ENCODE measurements around the gene LSAMP. TPM values are rescaled to one million over a fixed set of nuclear protein-coding genes. Genes with fewer than 3 reads are reported as not detected.

The LSAMP gene
- total RNA-seq, 1 experiment from 2014 or later = 0.15 TPM

- no peak for ATAC-seq
- no peak overlapping the region for H3K9ac ChIP-seq (ENCODE audit: low read length)
- no peaks in the 10 kb centered on the region for H3K9me2 ChIP-seq (replicated peaks; ENCODE audit: low read length)
- no peaks in the 10 kb centered on the region for H3K27me3 ChIP-seq (ENCODE audit: low read length)
- no peak overlapping the region for H3K4me2 ChIP-seq (ENCODE audit: low read length)
- no peaks in the 10 kb centered on the region for H3K9me3 ChIP-seq (ENCODE audit: low read length)
- no TSS peak for BruUV-seq (replicated peaks)
- H2AFZ ChIP-seq (ENCODE audit: low read length) = no peak overlapping the region
- H4K20me1 ChIP-seq (ENCODE audit: low read length) = no peaks in the 10 kb centered on the region
- H3K79me2 ChIP-seq (ENCODE audit: low read length) = no peaks in the 10 kb centered on the region
- POLR2A ChIA-PET (ENCODE audit: unreplicated experiment) = no interaction called here
- no peaks in the 10 kb centered on the region for H3F3A ChIP-seq (ENCODE audit: low read length, unreplicated experiment)
- no peak overlapping the region for H3K27ac ChIP-seq (ENCODE audit: low read length)
- H3K36me3 ChIP-seq (ENCODE audit: low read depth, low read length) = no peaks in the 10 kb centered on the region
- no peak for TF ChIP-seq EZH2 (IDR thresholded peaks at IDR 0.05; ENCODE audit: low read length, unreplicated experiment)
- peak; percentile 33; the same call in 1 of the 2 replicates for TF ChIP-seq CTCF (conservative IDR thresholded peaks at IDR 0.05; ENCODE audit: low read depth, low read length)
- no peak for TF ChIP-seq EZH2phosphoT487 (IDR thresholded peaks at IDR 0.05; ENCODE audit: borderline replicate concordance, low read length)
- no peak for DNase-seq
- intact Hi-C loops (cut with micrococcal nuclease) = loop anchor here (1.0 kb wide), 2 partner anchors 81 to 90 kb away; no protein-coding TSS in a partner anchor
- no peak overlapping the region for H3K4me3 ChIP-seq (ENCODE audit: low read length)
- peaks cover 13% of the 10 kb centered on the region for H3K4me1 ChIP-seq (ENCODE audit: insufficient read depth, low read length)
- CTCF ChIA-PET = interaction anchor here (0.6 to 1.0 kb wide), 2 partner anchors 89 to 90 kb away, joined by 5 to 10 read pairs; no protein-coding TSS in a partner anchor
Observed at GRCh38 chr3:115832265-115832664, 613.0 kb downstream of the LSAMP start.

GRCh38 chr3:115831864-115832263, 613.4 kb downstream of the LSAMP start:
- Histone ChIP-seq H3F3A (ENCODE audit: low read length, unreplicated experiment) (no peaks in the 10 kb centered on the region), H3K4me2 (ENCODE audit: low read length) (no peak overlapping the region), H4K20me1 (ENCODE audit: low read length) (no peaks in the 10 kb centered on the region), H3K4me1 (ENCODE audit: insufficient read depth, low read length) (peaks cover 13% of the 10 kb centered on the region), H3K27me3 (ENCODE audit: low read length) (no peaks in the 10 kb centered on the region), H3K9ac (ENCODE audit: low read length) (no peak overlapping the region), H3K27ac (ENCODE audit: low read length) (no peak overlapping the region), H3K4me3 (ENCODE audit: low read length) (no peak overlapping the region), H3K9me2 (replicated peaks; ENCODE audit: low read length) (no peaks in the 10 kb centered on the region), H3K36me3 (ENCODE audit: low read depth, low read length) (no peaks in the 10 kb centered on the region), H2AFZ (ENCODE audit: low read length) (no peak overlapping the region), H3K79me2 (ENCODE audit: low read length) (no peaks in the 10 kb centered on the region), H3K9me3 (ENCODE audit: low read length) (no peaks in the 10 kb centered on the region)
- ChIA-PET POLR2A (ENCODE audit: unreplicated experiment) (no interaction called here), CTCF (interaction anchor here (1.0 to 1.5 kb wide), 1 partner anchor 91 kb away, joined by 4 to 10 read pairs; no protein-coding TSS in a partner anchor)
- ATAC-seq (no peak), DNase-seq (no peak)
- TF ChIP-seq CTCF (conservative IDR thresholded peaks at IDR 0.05; ENCODE audit: low read depth, low read length) = no peak
- TF ChIP-seq EZH2phosphoT487 (IDR thresholded peaks at IDR 0.05; ENCODE audit: borderline replicate concordance, low read length) = no peak
- no peak for TF ChIP-seq EZH2 (IDR thresholded peaks at IDR 0.05; ENCODE audit: low read length, unreplicated experiment)
- intact Hi-C loops (cut with micrococcal nuclease) = loop anchor here (1.0 kb wide), 2 partner anchors 81 to 90 kb away; no protein-coding TSS in a partner anchor
- BruUV-seq (replicated peaks) = no TSS peak

GRCh38 chr3:115830764-115831395, 614.4 kb downstream of the LSAMP start:
- Histone ChIP-seq H3K9ac (ENCODE audit: low read length) (no peak overlapping the region), H3K27ac (ENCODE audit: low read length) (no peak overlapping the region), H3K9me2 (replicated peaks; ENCODE audit: low read length) (no peaks in the 10 kb centered on the region), H3K4me1 (ENCODE audit: insufficient read depth, low read length) (peaks cover 13% of the 10 kb centered on the region), H3F3A (ENCODE audit: low read length, unreplicated experiment) (no peaks in the 10 kb centered on the region), H3K79me2 (ENCODE audit: low read length) (no peaks in the 10 kb centered on the region), H3K27me3 (ENCODE audit: low read length) (no peaks in the 10 kb centered on the region), H3K4me2 (ENCODE audit: low read length) (no peak overlapping the region), H3K4me3 (ENCODE audit: low read length) (no peak overlapping the region), H2AFZ (ENCODE audit: low read length) (no peak overlapping the region), H4K20me1 (ENCODE audit: low read length) (no peaks in the 10 kb centered on the region), H3K36me3 (ENCODE audit: low read depth, low read length) (no peaks in the 10 kb centered on the region), H3K9me3 (ENCODE audit: low read length) (no peaks in the 10 kb centered on the region)
- ATAC-seq (no peak), DNase-seq (no peak)
- no peak for TF ChIP-seq EZH2 (IDR thresholded peaks at IDR 0.05; ENCODE audit: low read length, unreplicated experiment)
- no peak for TF ChIP-seq EZH2phosphoT487 (IDR thresholded peaks at IDR 0.05; ENCODE audit: borderline replicate concordance, low read length)
- intact Hi-C loops (cut with micrococcal nuclease) = no loop called here
- CTCF ChIA-PET = interaction anchor here (1.5 kb wide), 1 partner anchor 92 kb away, joined by 4 read pairs; no protein-coding TSS in a partner anchor
- POLR2A ChIA-PET (ENCODE audit: unreplicated experiment) = no interaction called here
- no TSS peak for BruUV-seq (replicated peaks)

Data from PC-3 (cell line).